GM12878 (cell line): ENCODE results near the gene SMC5. TPM values are rescaled to one million over a fixed set of nuclear protein-coding genes. Genes with fewer than 3 reads are reported as not detected.

ENCODE experiments used
- ATAC-seq: fragments of 200-7000 bp; cut with Tn5 transposase; 3 replicates; pipeline ENCODE4 v1.9.1; 2020; ENCODE audit warnings: mild to moderate bottlenecking, moderate library complexity
- BruUV-seq: library from RNA; stranded (reverse); fragments of 400-500 nt; replicated peaks from 2 replicates; lab custom pipeline; 2021; lab: Mats Ljungman, UMichigan
- CTCF ChIA-PET: fragments of 300-600 bp; sonication (Branson Sonifier 250); formaldehyde crosslinking; extraction: SDS; loops from one replicate; lab custom pipeline; 2021; ENCODE audit warnings: inconsistent platforms; lab: Yijun Ruan, JAX
- POLR2A ChIA-PET: fragments of 350-600 bp; formaldehyde crosslinking; extraction: SDS; loops from one replicate; lab custom pipeline; 2021; ENCODE audit warnings: inconsistent platforms; lab: Charles Lee
- RAD21 ChIA-PET: fragments of 300-600 bp; sonication (Branson Sonifier 250); formaldehyde crosslinking; loops from one replicate; lab custom pipeline; 2023; ENCODE audit warnings: antibody characterized with exemption; ENCODE audit not compliant: unreplicated experiment; lab: Charles Lee
- SMC1A ChIA-PET: fragments of 300-600 bp; sonication (Branson Sonifier 250); formaldehyde crosslinking; loops from one replicate; lab custom pipeline; 2023; ENCODE audit not compliant: unreplicated experiment, uncharacterized antibody; lab: Charles Lee
- DNase-seq: peaks from one replicate; pipeline ENCODE4 v3.0.0-alpha.2; 2011; ENCODE audit warnings: low read depth, low spot score
- FAIRE-seq: peaks from 3 replicates; lab custom pipeline; 2011; peaks lifted over from hg19 to GRCh38; lab: Jason Lieb, UNC
- H2AFZ ChIP-seq: 2 replicates; pipeline ENCODE4 v1.6.0; 2011; ENCODE audit warnings: low read depth, low read length, control low read depth; ENCODE audit not compliant: control insufficient read depth
- H3K27ac ChIP-seq: 2 replicates; pipeline ENCODE4 v1.5.1; 2011; ENCODE audit warnings: control low read depth; ENCODE audit not compliant: control insufficient read depth, insufficient read depth
- H3K27me3 ChIP-seq, 2 experiments: replicated peaks in 1 of 2; 2 replicates each; pipeline versions ENCODE4 v1.6.0 to v1.6.1; 2011; ENCODE audit warnings: low read length in 1 of 2; ENCODE audit not compliant: control insufficient read depth in 2 of 2, insufficient read depth in 2 of 2
- H3K36me3 ChIP-seq, 2 experiments: 2 replicates each; pipeline ENCODE4 v1.5.1; 2011; ENCODE audit warnings: low read length in 1 of 2; ENCODE audit not compliant: control insufficient read depth in 2 of 2, insufficient read depth in 2 of 2
- H3K4me1 ChIP-seq: 2 replicates; pipeline ENCODE4 v1.6.1; 2011; ENCODE audit warnings: mild to moderate bottlenecking, low read length, moderate library complexity, mixed read lengths; ENCODE audit not compliant: control insufficient read depth, insufficient read depth
- H3K4me2 ChIP-seq: 2 replicates; pipeline ENCODE4 v1.6.0; 2011; ENCODE audit warnings: control low read depth; ENCODE audit not compliant: control insufficient read depth, insufficient read depth
- H3K4me3 ChIP-seq: fragments of 200-600 bp; sonication (generic); 2 replicates; pipeline ENCODE4 v1.5.1; 2016
- H3K79me2 ChIP-seq: 2 replicates; pipeline ENCODE4 v1.6.0; 2011; ENCODE audit warnings: low read length; ENCODE audit not compliant: control insufficient read depth, insufficient read depth
- H3K9ac ChIP-seq: 2 replicates; pipeline ENCODE4 v1.8.0; 2011; ENCODE audit warnings: low read length, control low read depth, mixed read lengths; ENCODE audit not compliant: control insufficient read depth, insufficient read depth
- H3K9me3 ChIP-seq: replicated peaks from 3 replicates; pipeline ENCODE4 v1.5.1; 2011; ENCODE audit warnings: mild to moderate bottlenecking, low read length; ENCODE audit not compliant: control insufficient read depth, insufficient read depth
- H4K20me1 ChIP-seq: 2 replicates; pipeline ENCODE4 v1.6.0; 2011; ENCODE audit not compliant: control insufficient read depth, insufficient read depth
- ATF7 ChIP-seq: fragments of 450-650 bp; IDR thresholded peaks from 2 replicates; pipeline ENCODE4 v1.6.1; 2016; ENCODE audit warnings: low read depth, mild to moderate bottlenecking
- CHD1 ChIP-seq: IDR thresholded peaks from 2 replicates; pipeline ENCODE4 v1.6.1; 2012; ENCODE audit warnings: low read depth, low read length, improper control_type of control experiment
- EP300 ChIP-seq, 2 experiments: fragments of 150-350 bp in 1 of 2; IDR thresholded peaks; 2 replicates each; pipeline ENCODE4 v1.6.1; 2011 to 2012; ENCODE audit warnings: low read depth in 2 of 2, low read length in 2 of 2, borderline replicate concordance in 1 of 2, improper control_type of control experiment in 1 of 2, inconsistent platforms in 1 of 2; ENCODE audit not compliant: control insufficient read depth in 1 of 2
- ESRRA ChIP-seq: IDR thresholded peaks from 2 replicates; pipeline ENCODE4 v1.6.1; 2012; ENCODE audit warnings: mild to moderate bottlenecking, low read length, improper control_type of control experiment
- MAX ChIP-seq: IDR thresholded peaks from 2 replicates; pipeline ENCODE4 v1.6.1; 2012; ENCODE audit warnings: low read depth, low read length, improper control_type of control experiment
- NR2F1 ChIP-seq: fragments of 450-650 bp; conservative IDR thresholded peaks from 2 replicates; pipeline ENCODE4 v1.6.1; 2017; ENCODE audit warnings: mild to moderate bottlenecking
- PKNOX1 ChIP-seq: fragments of 450-650 bp; IDR thresholded peaks from 2 replicates; pipeline ENCODE4 v1.6.1; 2016; ENCODE audit warnings: mild to moderate bottlenecking
- SIN3A ChIP-seq: IDR thresholded peaks from 2 replicates; pipeline ENCODE4 v1.6.1; 2012; ENCODE audit warnings: low read depth, low read length, improper control_type of control experiment
- SKIL ChIP-seq: fragments of 450-650 bp; IDR thresholded peaks from 2 replicates; pipeline ENCODE4 v1.6.1; 2017; ENCODE audit warnings: mild to moderate bottlenecking, low read depth, inconsistent platforms; ENCODE audit not compliant: poor library complexity, severe bottlenecking
- STAT1 ChIP-seq: fragments of 450-650 bp; conservative IDR thresholded peaks from 2 replicates; pipeline ENCODE4 v1.6.1; 2014; ENCODE audit warnings: antibody characterized with exemption, mild to moderate bottlenecking
- TARDBP ChIP-seq: IDR thresholded peaks from 2 replicates; pipeline ENCODE4 v1.6.1; 2016; ENCODE audit warnings: borderline replicate concordance
- ZNF217 ChIP-seq: fragments of 450-650 bp; IDR thresholded peaks from 2 replicates; pipeline ENCODE4 v1.6.1; 2017; ENCODE audit warnings: antibody characterized with exemption, mild to moderate bottlenecking
- whole genome bisulfite sequencing: methylation state at CpG from one replicate; pipeline ENCODE4 v1.1.6; 2016; ENCODE audit warnings: low lambda C conversion rate; ENCODE audit not compliant: insufficient replicate concordance, insufficient coverage; ENCODE audit errors: missing lambda C conversion rate; 5-methylcytosine and 5-hydroxymethylcytosine counted together
- in situ Hi-C: fragments of 300-500 bp; cut with MboI; formaldehyde crosslinking; loops from 9 replicates; pipeline ENCODE4 v1.14.3; 2018; ENCODE audit warnings: mixed read lengths
- intact Hi-C: fragments of 100-400 bp; cut with micrococcal nuclease; formaldehyde crosslinking; loops from one replicate; pipeline ENCODE4 v1.14.2; 2022; ENCODE audit not compliant: unreplicated experiment
- polyA plus RNA-seq, 11 experiments: library from polyadenylated mRNA; depleted of rRNA in 4 of 11; unstranded in 6 of 11; stranded (reverse) in 5 of 11; fragments of >200 nt; fragmentation: Nextera tagmentation in 4 of 11; fragmentation: Illumina TruSeq in 1 of 11; extraction: Ambion mirVana in 4 of 11; extraction: Trizol in 1 of 11; gene quantifications; 1 replicate in 1 of 11; 2 replicates in 10 of 11; pipeline versions ENCODE4 v1.2.1 to v1.2.3, GENCODE V29; 2011 to 2016; ENCODE audit warnings: inconsistent platforms in 2 of 11, missing spikeins in 2 of 11, low read depth in 1 of 11
- total RNA-seq, 4 experiments: library from RNA; depleted of rRNA in 3 of 4; stranded (reverse); fragments of >200 nt in 3 of 4; fragmentation: Illumina TruSeq in 1 of 4; extraction: Trizol in 1 of 4; gene quantifications; 2 replicates each; pipeline versions ENCODE4 v1.2.1 to v1.2.3, GENCODE V29; 2013 to 2021

Gene SMC5
- total and polyA plus RNA-seq, 10 of the 15 experiments (the other 5 are each of a cell fraction or from before 2014, with no cell fraction given) = 6.5 to 47.1 (median 22.9) TPM

GRCh38 chr9:70395652-70396051 is 136.9 kb downstream of the SMC5 start:
- ChIA-PET RAD21 (no interaction called here), SMC1A (interaction anchor here (1.0 to 2.0 kb wide), 3 partner anchors 10 to 24 kb away, joined by 3 to 5 read pairs (median 3); partner anchors contain the start of gene KLF9), POLR2A (interaction anchor here (1.3 kb wide), 1 partner anchor 24 kb away, joined by 3 read pairs; no protein-coding TSS in a partner anchor)
- no peaks in the 10 kb centered on the region for H3K27me3 ChIP-seq
- H2AFZ ChIP-seq = no peak overlapping the region
- FAIRE-seq = no peak
- H3K27ac ChIP-seq = no peak overlapping the region
- no peaks in the 10 kb centered on the region for H3K9me3 ChIP-seq
- H4K20me1 ChIP-seq = no peaks in the 10 kb centered on the region
- no peak overlapping the region for H3K4me2 ChIP-seq
- TF ChIP-seq ZNF217 = no peak
- TF ChIP-seq, all 136 proteins: peak for 0
- Histone ChIP-seq H3K79me2 (no peaks in the 10 kb centered on the region), H3K4me1 (peaks cover 13% of the 10 kb centered on the region), H3K9ac (no peak overlapping the region), H3K4me3 (no peak overlapping the region), H3K36me3 (no peaks in the 10 kb centered on the region)
- WGBS = 11% methylated on average over 6 of the region's 6 CpGs
- no TSS peak for BruUV-seq
- in situ Hi-C loops (loop anchor here (5.0 kb wide), 1 partner anchor 43 kb away; no protein-coding TSS in a partner anchor), intact Hi-C loops (no loop called here)
- no peak for ATAC-seq
- CTCF ChIA-PET = interaction anchor here (1.0 to 1.1 kb wide), 2 partner anchors 9 to 207 kb away, joined by 3 to 4 read pairs; no protein-coding TSS in a partner anchor
- no peak for DNase-seq

- no TSS peak for BruUV-seq
- no peak overlapping the region for H3K9ac ChIP-seq
- H3K79me2 ChIP-seq = no peaks in the 10 kb centered on the region
- H3K4me1 ChIP-seq = peaks cover 13% of the 10 kb centered on the region
- no peak overlapping the region; the same call in 1 of the 2 replicates for H3K27ac ChIP-seq
- H3K9me3 ChIP-seq = no peaks in the 10 kb centered on the region
- no peak overlapping the region for H3K4me3 ChIP-seq
- no peaks in the 10 kb centered on the region for H3K36me3 ChIP-seq
- intact Hi-C loops (no loop called here), in situ Hi-C loops (loop anchor here (5.0 kb wide), 1 partner anchor 46 kb away; no protein-coding TSS in a partner anchor)
- ChIA-PET POLR2A (interaction anchor here (0.9 kb wide), 1 partner anchor 20 kb away, joined by 3 read pairs; no protein-coding TSS in a partner anchor), CTCF (interaction anchor here (1.3 to 1.4 kb wide), 2 partner anchors 10 to 204 kb away, joined by 4 to 5 read pairs; no protein-coding TSS in a partner anchor), SMC1A (interaction anchor here (0.8 to 4.2 kb wide), 5 partner anchors 13 to 204 kb away, joined by 3 to 17 read pairs (median 4); partner anchors contain the start of gene KLF9), RAD21 (interaction anchor here (0.7 kb wide), 1 partner anchor 63 kb away, joined by 3 read pairs; no protein-coding TSS in a partner anchor)
- no peaks in the 10 kb centered on the region for H3K27me3 ChIP-seq
- DNase-seq = peak; percentile 55
- 34% methylated on average over 4 of the region's 4 CpGs for WGBS
- peak overlapping the region; percentile 61; the same call in 1 of the 2 replicates for H3K4me2 ChIP-seq
- no peaks in the 10 kb centered on the region for H4K20me1 ChIP-seq
- peak; percentile 49 for FAIRE-seq
- ATAC-seq = peak; percentile 98
- H2AFZ ChIP-seq = peak overlapping the region; percentile 78
- no peak for TF ChIP-seq ZNF217
- TF ChIP-seq CHD1 = no peak
- no peak for TF ChIP-seq SKIL
- no peak for TF ChIP-seq STAT1
- TF ChIP-seq MAX = no peak
- no peak for TF ChIP-seq ESRRA
- 0 out of 2 replicates have a peak, but pooled peaks have one; percentile 12 for TF ChIP-seq NR2F1
- TF ChIP-seq SIN3A = 0 out of 2 replicates have a peak, but pooled peaks have one; percentile 39
- peak; percentile 40; the same call in 1 of the 2 replicates for TF ChIP-seq PKNOX1
- TF ChIP-seq EP300 (IDR thresholded peaks at IDR 0.05; ENCODE audit: borderline replicate concordance in 1 of 2, control insufficient read depth in 1 of 2, low read depth in 2 of 2, low read length in 2 of 2) = peak in 1 of 2 experiments; percentile 27; a peak in 1 of 4 replicates
- TF ChIP-seq TARDBP = no peak
- peak; percentile 51; the same call in 1 of the 2 replicates for TF ChIP-seq ATF7
These were observed 139.4 kb downstream of the SMC5 start for GRCh38 chr9:70398145-70398556.
